ENCODE measurements around the gene HSD17B1. TPM values are rescaled to one million over a fixed set of nuclear protein-coding genes. Genes with fewer than 3 reads are reported as not detected.
A peak's percentile ranks its signal among the peaks of the same experiment; 100 is the strongest.
"Not testable (repeated sequence)": the region's sequence is repeated elsewhere in the genome, so short reads cannot be mapped to it uniquely, and the experiment has no call there.

Gene HSD17B1
- total RNA-seq, 4 donors from 2014 or later = 0.41 to 2.2 (median 0.95) TPM; not detected in 1

DNA sequence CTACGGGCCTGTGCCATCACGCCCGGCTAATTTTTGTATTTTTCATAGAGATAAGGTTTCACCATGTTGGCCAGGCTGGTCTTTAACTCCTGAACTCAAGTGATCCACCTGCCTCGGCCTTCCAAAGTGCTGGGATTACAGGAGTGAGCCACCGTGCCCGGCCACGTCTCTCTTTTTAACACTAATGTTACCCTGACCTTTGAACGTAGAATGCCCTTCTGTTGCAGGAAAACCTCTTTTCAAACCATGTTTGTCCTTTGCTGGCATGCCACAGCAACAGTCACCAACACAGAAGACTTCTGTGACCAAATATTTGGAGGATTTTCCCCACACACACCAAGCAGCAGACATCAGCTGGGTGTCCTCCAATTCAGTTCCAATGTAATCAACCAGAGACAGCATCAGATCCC lies 7.8 kb upstream of the HSD17B1 start:
- Histone ChIP-seq H3K9me3 (no peaks in the 10 kb centered on the region), H3K27me3 (no peaks in the 10 kb centered on the region), H3K36me3 (peaks cover 0 to 4% (median 0%) of the 10 kb centered on the region in 4 donors), H3K4me3 (no peak overlapping the region), H3K4me1 (peaks cover 5 to 25% (median 19%) of the 10 kb centered on the region in 4 donors), H3K27ac (no peak overlapping the region)
- DNase-seq = no peak
- 73% methylated on average over 8 of the region's 8 CpGs; no CpG with 5 or more reads in 1 of the 2 donors for whole genome bisulfite sequencing, 2 donors (ENCODE audit: low coverage in 1 of 2)
- TF ChIP-seq, protein P1, sequence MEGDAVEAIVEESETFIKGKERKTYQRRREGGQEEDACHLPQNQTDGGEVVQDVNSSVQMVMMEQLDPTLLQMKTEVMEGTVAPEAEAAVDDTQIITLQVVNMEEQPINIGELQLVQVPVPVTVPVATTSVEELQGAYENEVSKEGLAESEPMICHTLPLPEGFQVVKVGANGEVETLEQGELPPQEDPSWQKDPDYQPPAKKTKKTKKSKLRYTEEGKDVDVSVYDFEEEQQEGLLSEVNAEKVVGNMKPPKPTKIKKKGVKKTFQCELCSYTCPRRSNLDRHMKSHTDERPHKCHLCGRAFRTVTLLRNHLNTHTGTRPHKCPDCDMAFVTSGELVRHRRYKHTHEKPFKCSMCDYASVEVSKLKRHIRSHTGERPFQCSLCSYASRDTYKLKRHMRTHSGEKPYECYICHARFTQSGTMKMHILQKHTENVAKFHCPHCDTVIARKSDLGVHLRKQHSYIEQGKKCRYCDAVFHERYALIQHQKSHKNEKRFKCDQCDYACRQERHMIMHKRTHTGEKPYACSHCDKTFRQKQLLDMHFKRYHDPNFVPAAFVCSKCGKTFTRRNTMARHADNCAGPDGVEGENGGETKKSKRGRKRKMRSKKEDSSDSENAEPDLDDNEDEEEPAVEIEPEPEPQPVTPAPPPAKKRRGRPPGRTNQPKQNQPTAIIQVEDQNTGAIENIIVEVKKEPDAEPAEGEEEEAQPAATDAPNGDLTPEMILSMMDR (IDR thresholded peaks at IDR 0.05) = no peak
- TF ChIP-seq EP300 (IDR thresholded peaks at IDR 0.05; ENCODE audit: low read depth) (no peak), POLR2A (IDR thresholded peaks at IDR 0.05) (no peak), POLR2AphosphoS5 (IDR thresholded peaks at IDR 0.05) (no peak)
- in situ Hi-C loops (cut with MboI; ENCODE audit: low pct_ligation_motif_present in 1 of 4, low pct_unique_long_range_greater_than_20kb in 1 of 4, low sequenced_read_pairs in 3 of 4) = no loop called here
- intact Hi-C loops (cut with DNase I; ENCODE audit: low total_unique reads) = no loop called here

GRCh38 chr17:42545755-42546505 lies 6.8 kb upstream of the HSD17B1 start:
- in situ Hi-C loops (cut with MboI; ENCODE audit: low pct_ligation_motif_present in 1 of 4, low pct_unique_long_range_greater_than_20kb in 1 of 4, low sequenced_read_pairs in 3 of 4); H3K27ac ChIP-seq; H3K4me3 ChIP-seq; H3K9me3 ChIP-seq; H3K36me3 ChIP-seq; intact Hi-C loops (cut with DNase I; ENCODE audit: low total_unique reads); DNase-seq; H3K27me3 ChIP-seq: not testable (repeated sequence)
- H3K4me1 ChIP-seq = peaks cover 3 to 23% (median 18%) of the 10 kb centered on the region in 4 donors
- 85% methylated on average over 7 of the region's 9 CpGs; no CpG with 5 or more reads in 1 of the 2 donors for WGBS, 2 donors (ENCODE audit: low coverage in 1 of 2)

DNA sequence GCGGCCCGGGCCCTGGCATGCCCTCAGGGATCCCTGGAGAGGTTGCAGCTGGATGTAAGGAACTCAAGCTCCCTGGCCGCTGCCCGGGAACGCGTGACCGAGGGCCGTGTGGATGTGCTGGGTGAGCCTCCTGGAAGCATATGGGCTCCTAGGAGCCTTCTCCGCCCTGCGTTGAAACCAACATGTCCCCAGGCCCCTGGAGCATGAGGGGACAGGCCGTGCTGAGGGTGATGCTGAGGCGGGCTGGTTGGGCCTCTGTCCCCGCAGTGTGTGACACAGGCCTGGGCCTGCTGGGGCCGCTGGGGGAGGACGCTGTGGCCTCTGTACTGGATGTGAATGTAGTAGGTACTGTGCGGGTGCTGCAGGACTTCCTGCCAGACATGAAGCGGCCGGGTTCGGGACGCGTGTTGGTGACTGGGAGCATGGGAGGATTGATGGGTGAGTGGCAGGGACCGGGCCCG lies 5.7 kb upstream of the HSD17B1 start:
- DNase-seq = no peak
- intact Hi-C loops (cut with DNase I; ENCODE audit: low total_unique reads) = no loop called here
- H3K4me3 ChIP-seq = no peak overlapping the region
- H3K9me3 ChIP-seq = no peaks in the 10 kb centered on the region
- in situ Hi-C loops (cut with MboI; ENCODE audit: low pct_ligation_motif_present in 1 of 4, low pct_unique_long_range_greater_than_20kb in 1 of 4, low sequenced_read_pairs in 3 of 4) = no loop called here
- WGBS, 2 donors (ENCODE audit: low coverage in 1 of 2) = 94% methylated on average over 21 of the region's 23 CpGs; no CpG with 5 or more reads in 1 of the 2 donors
- no peaks in the 10 kb centered on the region for H3K27me3 ChIP-seq
- TF ChIP-seq, protein P1 (IDR thresholded peaks at IDR 0.05) = no peak
- no peak for TF ChIP-seq POLR2A (IDR thresholded peaks at IDR 0.05)
- no peak for TF ChIP-seq POLR2AphosphoS5 (IDR thresholded peaks at IDR 0.05)
- TF ChIP-seq EP300 (IDR thresholded peaks at IDR 0.05; ENCODE audit: low read depth) = no peak
- H3K4me1 ChIP-seq = peaks cover 0 to 13% (median 10%) of the 10 kb centered on the region in 4 donors
- no peak overlapping the region for H3K27ac ChIP-seq
- peaks cover 0 to 4% (median 0%) of the 10 kb centered on the region in 4 donors for H3K36me3 ChIP-seq

- H3K4me1 ChIP-seq = peaks cover 0 to 11% (median 9%) of the 10 kb centered on the region in 4 donors
- intact Hi-C loops (cut with DNase I; ENCODE audit: low total_unique reads) = no loop called here
- H3K36me3 ChIP-seq = peaks cover 0 to 4% (median 0%) of the 10 kb centered on the region in 4 donors
- peak overlapping the region in 2 of 4 donors; percentile 44 to 53 for H3K4me3 ChIP-seq
- no peak overlapping the region for H3K27ac ChIP-seq
- 80% methylated on average over 14 of the region's 14 CpGs; no CpG with 5 or more reads in 1 of the 2 donors for WGBS, 2 donors (ENCODE audit: low coverage in 1 of 2)
- TF ChIP-seq POLR2A (IDR thresholded peaks at IDR 0.05) = no peak
- TF ChIP-seq, protein P1 (IDR thresholded peaks at IDR 0.05) = no peak
- TF ChIP-seq EP300 (IDR thresholded peaks at IDR 0.05; ENCODE audit: low read depth) = no peak
- TF ChIP-seq POLR2AphosphoS5 (IDR thresholded peaks at IDR 0.05) = no peak
- in situ Hi-C loops (cut with MboI; ENCODE audit: low pct_ligation_motif_present in 1 of 4, low pct_unique_long_range_greater_than_20kb in 1 of 4, low sequenced_read_pairs in 3 of 4) = no loop called here
- H3K27me3 ChIP-seq = no peaks in the 10 kb centered on the region
- DNase-seq = no peak
- H3K9me3 ChIP-seq = no peaks in the 10 kb centered on the region
Observed at GRCh38 chr17:42547698-42548069, 5.0 kb upstream of the HSD17B1 start.
